Ishikawa (cell line): ENCODE data around the gene AEN.

Source experiments
- CEBPB ChIP-seq: IDR thresholded peaks from 2 replicates; pipeline ENCODE4 v1.6.1; 2012
- CREB1 ChIP-seq: IDR thresholded peaks from 2 replicates; pipeline ENCODE4 v1.6.1; 2012; ENCODE audit warnings: low read depth
- EGR1 ChIP-seq: IDR thresholded peaks from 2 replicates; pipeline ENCODE4 v1.6.1; 2012
- EP300 ChIP-seq: IDR thresholded peaks from 2 replicates; pipeline ENCODE4 v1.6.1; 2012; ENCODE audit warnings: borderline replicate concordance
- FOXM1 ChIP-seq: IDR thresholded peaks from 2 replicates; pipeline ENCODE4 v1.6.1; 2012; ENCODE audit warnings: low read depth, borderline replicate concordance
- NFIC ChIP-seq: IDR thresholded peaks from 2 replicates; pipeline ENCODE4 v1.6.1; 2012
- RAD21 ChIP-seq: IDR thresholded peaks from 2 replicates; pipeline ENCODE4 v1.6.1; 2012; ENCODE audit warnings: low read depth
- TAF1 ChIP-seq: IDR thresholded peaks from 2 replicates; pipeline ENCODE4 v1.6.1; 2012; ENCODE audit warnings: low read depth, mild to moderate bottlenecking
- TCF12 ChIP-seq: IDR thresholded peaks from 2 replicates; pipeline ENCODE4 v1.6.1; 2012; ENCODE audit warnings: low read depth
- TEAD4 ChIP-seq: IDR thresholded peaks from 2 replicates; pipeline ENCODE4 v1.6.1; 2012
- YY1 ChIP-seq: IDR thresholded peaks from 2 replicates; pipeline ENCODE4 v1.6.1; 2012; ENCODE audit warnings: low read depth
- ZBTB7A ChIP-seq: IDR thresholded peaks from 2 replicates; pipeline ENCODE4 v1.6.1; 2012; ENCODE audit warnings: low read depth
- TF ChIP-seq, protein P1 (sequence below): IDR thresholded peaks from 2 replicates; pipeline ENCODE4 v1.6.1; 2012
- TF ChIP-seq, protein P2 (sequence below): IDR thresholded peaks from 2 replicates; pipeline ENCODE4 v1.6.1; 2012
- TF ChIP-seq, protein P3 (sequence below): IDR thresholded peaks from 2 replicates; pipeline ENCODE4 v1.6.1; 2012; ENCODE audit warnings: low read depth, mild to moderate bottlenecking

Gene AEN

DNA sequence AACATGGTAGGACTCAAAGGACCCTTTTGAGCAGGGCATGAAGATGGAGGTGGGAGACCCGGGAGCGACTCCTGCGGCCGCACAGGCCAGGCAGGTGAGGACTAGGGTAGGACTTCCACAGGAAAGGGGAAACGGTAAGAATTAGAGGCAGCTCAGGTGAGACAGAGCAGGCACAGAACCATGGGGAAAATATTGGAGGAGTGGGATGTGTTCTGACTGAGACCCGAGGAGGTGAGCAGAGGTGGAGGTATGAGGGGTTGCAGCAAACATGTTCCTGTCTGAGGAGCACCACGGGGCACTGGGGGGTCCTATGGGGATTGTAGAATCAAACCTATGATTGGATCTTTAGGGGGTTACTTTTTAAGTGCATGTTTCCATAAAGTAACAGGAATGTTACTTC, 16.3 kb downstream of the AEN start:
- TF ChIP-seq, protein P1, sequence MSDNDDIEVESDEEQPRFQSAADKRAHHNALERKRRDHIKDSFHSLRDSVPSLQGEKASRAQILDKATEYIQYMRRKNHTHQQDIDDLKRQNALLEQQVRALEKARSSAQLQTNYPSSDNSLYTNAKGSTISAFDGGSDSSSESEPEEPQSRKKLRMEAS: no peak
- TF ChIP-seq EGR1 (no peak), TEAD4 (no peak), TAF1 (no peak), CREB1 (no peak), TCF12 (no peak), NFIC (no peak)

DNA sequence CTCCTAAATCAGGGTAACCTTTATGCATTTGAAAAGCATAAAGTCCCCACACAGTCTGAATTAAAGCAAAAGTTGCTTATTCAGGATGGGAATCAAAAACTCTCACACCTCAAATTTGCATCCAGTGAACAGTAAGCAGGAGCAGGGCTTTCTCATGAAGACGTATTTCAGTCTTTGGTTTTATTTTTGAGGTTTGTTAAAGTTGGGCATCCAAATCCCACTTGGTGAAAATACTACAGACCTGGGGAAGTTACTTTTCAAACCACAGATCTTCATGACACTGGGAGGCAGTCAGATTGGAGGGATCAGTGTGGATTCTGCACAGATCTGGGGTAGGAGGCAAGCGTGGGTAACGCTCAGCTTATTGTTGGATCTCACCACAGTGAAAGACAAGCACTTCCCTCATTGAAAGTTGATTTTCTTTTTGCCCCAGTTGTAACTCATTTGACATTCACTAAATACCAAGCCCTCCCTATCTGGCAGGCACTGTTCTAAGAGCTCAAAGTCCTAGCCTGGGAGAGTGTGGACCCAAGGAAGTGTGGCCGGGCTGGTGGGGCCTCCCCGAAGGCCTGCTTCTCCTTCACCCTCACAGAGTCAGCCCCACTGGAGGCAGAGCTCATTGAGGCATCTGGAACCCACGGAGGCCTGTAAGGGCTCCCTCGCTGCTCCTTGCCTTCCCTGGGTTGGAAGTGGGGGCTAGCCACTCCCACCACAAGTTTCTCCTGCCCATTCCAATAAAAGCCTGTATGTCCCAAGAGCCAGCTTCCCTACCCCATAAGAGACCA, 16.9 kb downstream of the AEN start:
- TF ChIP-seq TCF12 (no peak), CREB1 (no peak), YY1 (no peak), CEBPB (no peak), EP300 (no peak), TAF1 (no peak), EGR1 (no peak), RAD21 (no peak), TEAD4 (no peak)
- TF ChIP-seq, protein P1: no peak
- TF ChIP-seq, protein P2, sequence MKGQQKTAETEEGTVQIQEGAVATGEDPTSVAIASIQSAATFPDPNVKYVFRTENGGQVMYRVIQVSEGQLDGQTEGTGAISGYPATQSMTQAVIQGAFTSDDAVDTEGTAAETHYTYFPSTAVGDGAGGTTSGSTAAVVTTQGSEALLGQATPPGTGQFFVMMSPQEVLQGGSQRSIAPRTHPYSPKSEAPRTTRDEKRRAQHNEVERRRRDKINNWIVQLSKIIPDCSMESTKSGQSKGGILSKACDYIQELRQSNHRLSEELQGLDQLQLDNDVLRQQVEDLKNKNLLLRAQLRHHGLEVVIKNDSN: no peak
- TF ChIP-seq, protein P3, sequence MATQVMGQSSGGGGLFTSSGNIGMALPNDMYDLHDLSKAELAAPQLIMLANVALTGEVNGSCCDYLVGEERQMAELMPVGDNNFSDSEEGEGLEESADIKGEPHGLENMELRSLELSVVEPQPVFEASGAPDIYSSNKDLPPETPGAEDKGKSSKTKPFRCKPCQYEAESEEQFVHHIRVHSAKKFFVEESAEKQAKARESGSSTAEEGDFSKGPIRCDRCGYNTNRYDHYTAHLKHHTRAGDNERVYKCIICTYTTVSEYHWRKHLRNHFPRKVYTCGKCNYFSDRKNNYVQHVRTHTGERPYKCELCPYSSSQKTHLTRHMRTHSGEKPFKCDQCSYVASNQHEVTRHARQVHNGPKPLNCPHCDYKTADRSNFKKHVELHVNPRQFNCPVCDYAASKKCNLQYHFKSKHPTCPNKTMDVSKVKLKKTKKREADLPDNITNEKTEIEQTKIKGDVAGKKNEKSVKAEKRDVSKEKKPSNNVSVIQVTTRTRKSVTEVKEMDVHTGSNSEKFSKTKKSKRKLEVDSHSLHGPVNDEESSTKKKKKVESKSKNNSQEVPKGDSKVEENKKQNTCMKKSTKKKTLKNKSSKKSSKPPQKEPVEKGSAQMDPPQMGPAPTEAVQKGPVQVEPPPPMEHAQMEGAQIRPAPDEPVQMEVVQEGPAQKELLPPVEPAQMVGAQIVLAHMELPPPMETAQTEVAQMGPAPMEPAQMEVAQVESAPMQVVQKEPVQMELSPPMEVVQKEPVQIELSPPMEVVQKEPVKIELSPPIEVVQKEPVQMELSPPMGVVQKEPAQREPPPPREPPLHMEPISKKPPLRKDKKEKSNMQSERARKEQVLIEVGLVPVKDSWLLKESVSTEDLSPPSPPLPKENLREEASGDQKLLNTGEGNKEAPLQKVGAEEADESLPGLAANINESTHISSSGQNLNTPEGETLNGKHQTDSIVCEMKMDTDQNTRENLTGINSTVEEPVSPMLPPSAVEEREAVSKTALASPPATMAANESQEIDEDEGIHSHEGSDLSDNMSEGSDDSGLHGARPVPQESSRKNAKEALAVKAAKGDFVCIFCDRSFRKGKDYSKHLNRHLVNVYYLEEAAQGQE: no peak

DNA sequence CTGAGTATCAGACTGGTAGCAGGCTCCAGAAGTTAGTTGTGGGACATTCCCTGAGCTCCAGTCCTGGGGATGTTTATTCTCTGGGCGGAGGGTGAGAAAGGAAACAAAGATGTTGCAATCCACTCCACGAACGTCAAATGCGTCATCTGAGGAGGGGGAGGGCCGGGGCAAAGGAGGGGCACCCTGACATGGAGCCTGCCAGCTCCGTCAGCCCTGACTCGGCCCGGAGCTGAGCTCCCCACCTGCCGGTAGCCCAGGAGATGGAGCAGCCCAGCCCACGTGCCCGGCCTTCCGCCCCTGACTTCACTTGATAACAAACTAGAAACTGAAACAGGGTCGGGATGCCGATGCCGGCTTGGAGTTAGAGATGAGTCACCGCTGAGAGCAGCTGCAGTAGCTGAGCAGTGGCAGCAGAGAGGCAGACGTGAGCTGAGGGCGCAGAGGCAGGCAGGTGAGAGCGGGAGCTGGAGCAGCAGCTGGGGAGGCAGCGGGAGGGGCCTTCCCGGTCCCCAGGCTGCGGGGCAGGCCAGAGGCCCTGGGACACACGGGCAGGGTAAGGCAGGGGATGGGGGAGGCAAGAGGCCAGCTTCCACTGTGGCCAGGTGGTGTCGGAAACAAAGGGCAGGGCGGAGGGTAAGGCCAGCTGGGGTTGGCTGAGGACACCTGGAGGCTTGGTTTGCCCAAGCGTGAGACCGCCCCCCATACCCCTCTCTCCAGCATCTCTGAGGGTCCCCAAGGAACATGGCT, 17.7 kb downstream of the AEN start, which contains the start of gene ISG20:
Gene ISG20, plus strand, starts transcription at position 391 of the 747 bp plus-strand sequence. Its CDS starts 351 bp downstream, at position 742.
- TF ChIP-seq FOXM1: no peak
- TF ChIP-seq, protein P2: peak; percentile 81
- TF ChIP-seq ZBTB7A: no peak
- TF ChIP-seq CREB1: peak; percentile 70; the same call in 1 of the 2 replicates
- TF ChIP-seq CEBPB: peak; percentile 96
- TF ChIP-seq TAF1: no peak
- no peak for TF ChIP-seq EP300
- peak; percentile 16; the same call in 1 of the 2 replicates for TF ChIP-seq RAD21
- no peak for TF ChIP-seq YY1
- no peak for TF ChIP-seq TEAD4
- TF ChIP-seq NFIC: no peak
- TF ChIP-seq EGR1: no peak
- TF ChIP-seq, protein P3: no peak
- no peak for TF ChIP-seq TCF12
- TF ChIP-seq, protein P1: peak; percentile 83

DNA sequence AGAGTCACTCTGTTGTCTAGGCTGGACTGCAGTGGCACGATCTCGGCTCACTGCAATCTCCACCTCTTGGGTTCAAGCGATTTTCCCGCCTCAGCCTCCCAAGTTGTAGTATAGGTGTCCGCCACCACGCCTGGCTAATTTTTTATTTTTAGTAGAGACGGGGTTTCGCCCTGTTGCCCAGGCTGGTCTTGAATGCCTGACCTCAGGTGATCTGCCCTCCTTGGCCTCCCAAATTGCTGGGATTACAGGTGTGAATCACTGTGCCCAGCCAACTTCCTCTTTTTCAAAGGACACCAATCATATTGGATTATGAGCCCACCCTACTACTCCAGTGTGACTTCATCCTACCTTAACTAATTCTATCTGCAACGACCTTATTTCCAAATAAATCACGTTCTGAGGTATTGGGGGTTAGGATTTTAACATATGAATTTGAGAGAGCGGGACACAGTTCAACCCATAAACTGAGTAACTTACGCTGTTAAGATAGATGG, 20.9 kb downstream of the AEN start:
- TF ChIP-seq TEAD4: no peak
- TF ChIP-seq EGR1: no peak
- TF ChIP-seq, protein P2: no peak
- no peak for TF ChIP-seq TAF1
- TF ChIP-seq TCF12: no peak
- no peak for TF ChIP-seq YY1
- TF ChIP-seq, protein P1: no peak
- TF ChIP-seq CREB1: no peak
- TF ChIP-seq ZBTB7A: no peak
- no peak for TF ChIP-seq RAD21
- TF ChIP-seq, protein P3: no peak
- TF ChIP-seq CEBPB: no peak
- no peak for TF ChIP-seq FOXM1
- TF ChIP-seq NFIC: no peak
- TF ChIP-seq EP300: no peak
